DMS79 (cell line): ENCODE measurements around the gene RFWD3.

Source experiments
- DNase-seq: peaks from one replicate; lab custom pipeline; 2025; lab: John Stamatoyannopoulos, UW

Gene RFWD3

DNA sequence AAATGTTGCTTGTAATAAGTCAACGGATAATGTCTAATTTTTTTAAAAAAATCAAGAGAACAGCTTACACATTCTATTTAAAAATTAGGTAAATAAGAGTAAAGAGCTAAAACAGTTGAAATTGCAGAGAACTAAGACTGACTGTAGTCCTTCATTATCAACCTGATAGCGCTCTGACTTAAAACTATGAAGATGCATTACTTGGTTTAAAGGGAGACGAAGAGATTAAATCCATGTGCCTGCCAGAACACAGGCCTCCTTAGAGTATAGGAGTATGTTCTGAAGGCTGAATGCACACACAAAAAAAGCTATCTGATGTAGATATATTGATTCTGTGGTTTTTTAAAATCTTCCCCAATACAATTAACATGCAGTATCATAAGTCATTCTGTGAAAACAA, 88.2 kb downstream of the RFWD3 start:
- DNase-seq: no peak

DNA sequence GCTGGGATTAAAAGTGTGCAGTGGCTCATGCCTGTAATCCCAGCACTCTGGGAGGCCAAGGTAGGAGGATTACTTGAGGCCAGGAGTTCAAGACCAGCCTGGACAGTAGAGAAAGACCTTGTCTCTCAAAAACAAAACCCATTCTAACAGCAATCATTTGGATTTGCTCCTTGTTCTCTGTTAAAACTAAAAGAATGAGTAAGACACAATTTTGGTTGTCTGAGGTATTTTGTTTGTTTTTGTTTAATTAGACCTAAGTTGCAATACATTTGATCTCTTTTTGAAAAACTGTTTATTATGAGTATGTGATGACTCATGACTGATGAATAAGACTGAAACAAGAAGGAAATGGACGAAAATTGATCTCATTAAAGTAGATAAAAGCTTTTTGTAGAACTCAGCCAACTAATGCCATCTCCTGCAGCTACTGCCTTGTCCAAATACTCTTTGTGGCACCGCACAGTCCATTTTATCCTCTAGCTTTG, 88.8 kb downstream of the RFWD3 start:
- DNase-seq: no peak

DNA sequence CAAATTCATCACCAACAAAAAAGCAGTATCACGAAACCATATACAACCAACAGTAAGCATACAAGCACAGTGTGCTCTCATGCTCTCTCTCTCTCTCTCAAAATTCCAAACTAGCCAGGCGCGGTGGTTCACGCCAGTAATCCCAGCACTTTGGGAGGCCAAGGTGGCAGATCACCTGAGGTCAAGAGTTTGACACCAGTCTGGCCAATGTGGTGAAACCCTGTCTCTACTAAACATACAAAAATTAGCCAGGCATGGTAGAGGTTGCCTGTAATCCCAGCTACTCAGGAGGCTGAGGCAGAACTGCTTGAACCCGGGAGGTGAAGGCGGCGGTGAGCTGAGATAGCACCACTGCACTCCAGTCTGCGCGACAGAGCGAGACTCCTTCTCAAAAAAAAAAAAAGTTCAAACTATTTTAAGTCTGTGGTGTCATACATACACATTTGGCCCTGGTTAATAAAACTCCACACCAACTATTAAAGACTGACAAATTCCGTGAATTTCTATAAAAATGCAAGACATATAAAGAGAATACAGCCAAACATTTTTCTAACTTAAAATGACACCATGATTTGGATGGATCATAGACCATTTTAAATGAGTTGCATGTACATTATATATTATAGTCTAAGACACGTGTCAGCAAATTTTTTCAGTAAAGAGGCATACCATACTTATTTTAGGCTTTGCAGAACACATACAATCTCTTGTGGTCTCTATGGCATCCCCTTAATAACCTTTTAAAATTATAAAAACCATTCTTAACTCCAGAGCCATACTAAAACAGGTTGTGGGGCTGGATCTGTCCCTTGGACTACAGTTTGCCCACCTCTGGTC, 90.7 kb downstream of the RFWD3 start:
- DNase-seq: no peak

- no peak for DNase-seq
Observed at GRCh38 chr16:74575175-74575806, 91.4 kb downstream of the RFWD3 start.

DNA sequence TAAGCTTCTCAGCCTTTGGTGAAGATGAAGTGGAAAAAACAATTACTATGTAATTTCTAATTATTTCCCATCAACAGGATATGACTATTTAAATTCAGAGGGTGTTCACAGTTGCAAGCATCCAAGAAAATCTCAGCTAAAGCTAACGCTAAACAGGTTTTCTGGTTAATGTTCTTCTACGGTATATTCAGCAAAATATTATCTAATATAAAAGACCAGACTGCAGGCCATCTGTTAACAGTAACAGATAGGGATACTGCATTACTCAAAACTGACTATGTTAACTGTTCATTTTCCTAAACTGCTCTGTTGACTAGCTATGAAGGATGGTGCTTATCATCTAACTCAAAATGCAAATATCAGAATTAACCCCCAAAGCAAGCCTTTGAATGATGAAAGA, 92.5 kb downstream of the RFWD3 start:
- no peak for DNase-seq

- DNase-seq: no peak
Observed at GRCh38 chr16:74573622-74574021, 93.1 kb downstream of the RFWD3 start.
